Endothelial cell of umbilical vein (primary cell): ENCODE data around the gene ATXN7L1. TPM values are rescaled to one million over a fixed set of nuclear protein-coding genes. Genes with fewer than 3 reads are reported as not detected.

Source experiments
- BruUV-seq: library from RNA; stranded (reverse); fragments of 400-500 nt; replicated peaks from 2 replicates; lab custom pipeline; 2021; lab: Mats Ljungman, UMichigan
- CTCF ChIA-PET: fragments of 300-600, 350-600 bp; sonication (Branson Sonifier 250); formaldehyde crosslinking; loops from one replicate; lab custom pipeline; 2021; ENCODE audit warnings: antibody characterized with exemption, inconsistent platforms; lab: Charles Lee
- POLR2A ChIA-PET: fragments of 300-600, 350-600 bp; sonication (Branson Sonifier 250); formaldehyde crosslinking; loops from one replicate; lab custom pipeline; 2021; ENCODE audit warnings: antibody characterized with exemption, inconsistent platforms; lab: Charles Lee
- DNase-seq: peaks from one replicate; pipeline ENCODE4 v3.0.0-alpha.2; 2011; ENCODE audit warnings: low read depth, low spot score
- FAIRE-seq: peaks from 2 replicates; lab custom pipeline; 2011; peaks lifted over from hg19 to GRCh38; lab: Jason Lieb, UNC
- H2AFZ ChIP-seq: 2 replicates; pipeline ENCODE4 v1.6.0; 2012; ENCODE audit warnings: low read depth, low read length, control low read depth, inconsistent platforms
- H3K27ac ChIP-seq: 2 replicates; pipeline ENCODE4 v1.5.1; 2011; ENCODE audit warnings: low read depth, mild to moderate bottlenecking, control low read depth, low read length, moderate library complexity; ENCODE audit not compliant: insufficient read depth
- H3K27me3 ChIP-seq, 2 experiments: 2 replicates each; pipeline versions ENCODE4 v1.6.0 to v1.6.1; 2011; ENCODE audit warnings: low read length in 2 of 2, mixed read lengths in 1 of 2; ENCODE audit not compliant: control insufficient read depth in 2 of 2, insufficient read depth in 2 of 2
- H3K36me3 ChIP-seq, 2 experiments: 2 replicates in 1 of 2; 3 replicates in 1 of 2; pipeline ENCODE4 v1.5.1; 2011; ENCODE audit warnings: low read length in 2 of 2, mild to moderate bottlenecking in 1 of 2, moderate library complexity in 1 of 2; ENCODE audit not compliant: control insufficient read depth in 2 of 2, insufficient read depth in 2 of 2; ENCODE audit errors: extremely low read depth in 1 of 2
- H3K4me1 ChIP-seq: 3 replicates; pipeline ENCODE4 v1.5.1; 2011; ENCODE audit warnings: mild to moderate bottlenecking, low read length; ENCODE audit not compliant: control insufficient read depth, insufficient read depth; ENCODE audit errors: extremely low read depth
- H3K4me2 ChIP-seq: 2 replicates; pipeline ENCODE4 v1.6.1; 2011; ENCODE audit warnings: low read length, control low read depth, mixed read lengths; ENCODE audit not compliant: insufficient read depth
- H3K4me3 ChIP-seq, 3 experiments: fragments of 200-600 bp in 1 of 3; sonication (generic), shearing (Covaris generic) in 1 of 3; replicated peaks in 1 of 3; 2 replicates each; pipeline ENCODE4 v1.5.1; 2011 to 2016; ENCODE audit warnings: control low read depth in 3 of 3, low read length in 3 of 3, mild to moderate bottlenecking in 2 of 3, inconsistent platforms in 1 of 3, low read depth in 1 of 3, moderate library complexity in 1 of 3; ENCODE audit not compliant: insufficient read depth in 1 of 3
- H3K79me2 ChIP-seq: 2 replicates; pipeline ENCODE4 v1.6.0; 2012; ENCODE audit warnings: low read length, inconsistent platforms; ENCODE audit not compliant: control insufficient read depth, insufficient read depth
- H3K9ac ChIP-seq: replicated peaks from 2 replicates; pipeline ENCODE3; 2011; ENCODE audit warnings: low read length, control low read depth; ENCODE audit not compliant: insufficient read depth; ENCODE audit errors: extremely low read depth
- H3K9me1 ChIP-seq: replicated peaks from 3 replicates; pipeline ENCODE4 v1.6.0; 2011; ENCODE audit warnings: mild to moderate bottlenecking, low read length; ENCODE audit not compliant: control insufficient read depth, insufficient read depth; ENCODE audit errors: extremely low read depth
- H3K9me3 ChIP-seq: replicated peaks from 2 replicates; pipeline ENCODE4 v1.5.1; 2012; ENCODE audit warnings: low read length, inconsistent platforms; ENCODE audit not compliant: control insufficient read depth, insufficient read depth
- H4K20me1 ChIP-seq: replicated peaks from 2 replicates; pipeline ENCODE3; 2011; ENCODE audit warnings: mild to moderate bottlenecking, low read length; ENCODE audit not compliant: control insufficient read depth, insufficient read depth; ENCODE audit errors: extremely low read depth
- CTCF ChIP-seq, 2 donors: IDR thresholded peaks; 1 replicate in 1 of 2; 2 replicates in 1 of 2; pipeline ENCODE4 v1.5.1; 2011; ENCODE audit warnings: low read length in 2 of 2, mild to moderate bottlenecking in 2 of 2, moderate library complexity in 2 of 2, control low read depth in 1 of 2, inconsistent platforms in 1 of 2, low read depth in 1 of 2; ENCODE audit not compliant: insufficient read depth in 1 of 2; ENCODE audit errors: extremely low read depth in 1 of 2
- EZH2 ChIP-seq: IDR thresholded peaks from 2 replicates; pipeline ENCODE4 v1.6.1; 2012; ENCODE audit warnings: borderline replicate concordance, low read depth, mild to moderate bottlenecking, moderate library complexity, low read length, inconsistent platforms; ENCODE audit not compliant: severe bottlenecking
- FOS ChIP-seq: IDR thresholded peaks from 2 replicates; pipeline ENCODE4 v1.6.1; 2011; ENCODE audit warnings: mild to moderate bottlenecking, low read length, moderate library complexity, borderline replicate concordance; ENCODE audit not compliant: insufficient read depth
- GATA2 ChIP-seq: IDR thresholded peaks from 2 replicates; pipeline ENCODE4 v1.7.0; 2011; ENCODE audit warnings: low read depth, mild to moderate bottlenecking, moderate library complexity, mixed read lengths, low read length; ENCODE audit not compliant: insufficient read length, insufficient read depth
- MAX ChIP-seq: IDR thresholded peaks from 2 replicates; pipeline ENCODE4 v1.6.1; 2011; ENCODE audit not compliant: insufficient read depth, insufficient read length
- MYC ChIP-seq: IDR thresholded peaks from one replicate; pipeline ENCODE4 v1.6.1; 2011; ENCODE audit warnings: mild to moderate bottlenecking, low read depth, low read length
- POLR2A ChIP-seq: IDR thresholded peaks from 2 replicates; pipeline ENCODE4 v1.6.1; 2012; ENCODE audit warnings: low read depth, mild to moderate bottlenecking, control low read depth, low read length
- dilution Hi-C: fragments of 300-500 bp; cut with MboI; formaldehyde crosslinking; loops from one replicate; pipeline ENCODE4 v1.15.0; 2019; ENCODE audit warnings: low sequenced_read_pairs; ENCODE audit not compliant: extremely low pct_ligation_motif_present
- intact Hi-C: fragments of 100-400 bp; cut with micrococcal nuclease; formaldehyde crosslinking; loops from one replicate; pipeline ENCODE4 v1.10.0; 2022
- polyA plus RNA-seq, 4 experiments: library from polyadenylated mRNA; depleted of rRNA in 3 of 4; stranded (reverse) in 3 of 4; unstranded in 1 of 4; fragments of >200 nt; gene quantifications; 2 replicates each; pipeline versions ENCODE4 v1.2.1 to v1.2.3, GENCODE V29; 2011 to 2012; ENCODE audit warnings: missing spikeins in 1 of 4
- total RNA-seq: library from RNA; stranded (reverse); gene quantifications from 2 replicates; pipeline ENCODE4 v1.2.3, GENCODE V29; 2021

The ATXN7L1 gene
- total and polyA plus RNA-seq, 2 donors (not counting 3 experiments of a cell fraction or from before 2014, with no cell fraction given): 4.6 to 15.6 TPM

GRCh38 chr7:105881439-105881838 is 5.0 kb upstream of the ATXN7L1 start:
- Histone ChIP-seq H3K36me3 (no peaks in the 10 kb centered on the region), H3K27me3 (no peaks in the 10 kb centered on the region), H3K9me3 (no peaks in the 10 kb centered on the region), H3K4me2 (no peak overlapping the region), H3K4me1 (peaks cover 9% of the 10 kb centered on the region), H3K27ac (no peak overlapping the region), H3K79me2 (no peaks in the 10 kb centered on the region), H3K9me1 (no peaks in the 10 kb centered on the region), H3K4me3 (no peak overlapping the region), H2AFZ (no peak overlapping the region), H3K9ac (no peak overlapping the region), H4K20me1 (no peaks in the 10 kb centered on the region)
- BruUV-seq: no TSS peak
- ChIA-PET POLR2A (no interaction called here), CTCF (interaction anchor here (1.0 kb wide), 1 partner anchor 116 kb away, joined by 3 read pairs; no protein-coding TSS in a partner anchor)
- no peak for TF ChIP-seq CTCF (IDR thresholded peaks at IDR 0.05; ENCODE audit: extremely low read depth in 1 of 2, insufficient read depth in 1 of 2, low read depth in 1 of 2, low read length in 2 of 2)
- TF ChIP-seq MAX: no peak
- no peak for TF ChIP-seq GATA2
- TF ChIP-seq EZH2: no peak
- TF ChIP-seq POLR2A: no peak
- TF ChIP-seq MYC: no peak
- TF ChIP-seq FOS: no peak
- FAIRE-seq (no peak), DNase-seq (no peak)
- dilution Hi-C loops (no loop called here), intact Hi-C loops (no loop called here)
